ENCODE results near the gene SLC7A9.
"Not testable (repeated sequence)": the region's sequence is repeated elsewhere in the genome, so short reads cannot be mapped to it uniquely, and the experiment has no call there.

Gene SLC7A9

DNA sequence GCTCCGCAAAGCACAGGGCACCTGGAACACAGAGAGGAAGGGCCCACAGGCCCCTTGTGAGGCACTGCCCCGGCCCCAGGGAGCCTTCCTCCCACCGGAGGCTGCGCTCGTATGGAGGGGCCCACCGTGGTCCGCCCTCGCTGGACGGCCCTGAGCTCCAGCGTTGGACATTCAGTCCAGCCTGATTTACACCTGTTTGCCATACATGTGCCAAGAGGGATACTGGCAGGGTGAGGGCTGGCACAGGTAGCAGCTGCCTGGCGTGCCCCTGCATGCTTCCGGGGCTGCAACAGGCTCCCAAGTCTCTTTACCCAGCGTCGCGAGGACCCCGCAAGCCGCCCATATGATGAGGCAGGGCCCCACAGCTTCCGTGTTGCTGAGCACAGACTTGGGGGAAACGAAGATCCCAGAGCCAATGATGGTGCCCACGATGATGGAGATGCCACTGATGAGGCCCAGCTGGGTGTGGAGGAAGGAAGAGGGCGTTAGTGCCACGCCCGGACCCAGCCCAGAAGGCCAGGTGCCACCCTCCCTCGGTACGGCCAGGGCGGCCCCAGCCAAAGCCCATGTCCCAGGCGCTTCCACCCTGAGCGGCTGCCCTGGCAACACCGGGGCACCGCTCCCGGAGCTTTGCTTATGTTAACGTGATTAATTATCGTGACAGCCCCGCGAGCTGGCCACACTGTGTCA is 5.1 kb downstream of the SLC7A9 start:
- FAIRE-seq: no peak

GRCh38 chr19:32863841-32864240 is 5.7 kb downstream of the SLC7A9 start:
- FAIRE-seq (no peak), DNase-seq (ENCODE audit: low spot score) (no peak)

More for the DNA sequence above, 5.1 kb downstream of the SLC7A9 start:
- DNase-seq (ENCODE audit: low spot score): no peak

GRCh38 chr19:32863301-32863700 is 6.3 kb downstream of the SLC7A9 start:
- no peak for DNase-seq (ENCODE audit: low spot score)
- FAIRE-seq: no peak

DNA sequence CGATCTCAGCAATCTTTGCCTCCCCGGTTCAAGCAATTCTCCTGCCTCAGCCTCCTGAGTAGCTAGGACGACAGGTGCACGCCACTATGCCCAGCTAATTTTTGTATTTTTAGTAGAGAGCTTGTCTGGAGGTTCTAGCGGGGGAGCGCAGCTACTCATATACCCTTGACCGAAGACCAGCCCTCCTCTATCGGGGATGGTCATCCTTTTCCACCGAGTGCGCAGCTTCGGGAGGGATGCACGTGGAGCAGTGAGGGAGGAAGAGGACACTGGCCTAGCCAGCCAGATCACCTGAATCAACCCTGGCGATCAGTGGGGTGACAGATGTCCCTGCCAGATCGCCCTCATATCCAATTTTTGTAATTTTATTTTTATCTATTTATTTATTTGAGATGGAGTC is 6.8 kb downstream of the SLC7A9 start:
- FAIRE-seq: no peak
- no peak for DNase-seq (ENCODE audit: low spot score)

DNA sequence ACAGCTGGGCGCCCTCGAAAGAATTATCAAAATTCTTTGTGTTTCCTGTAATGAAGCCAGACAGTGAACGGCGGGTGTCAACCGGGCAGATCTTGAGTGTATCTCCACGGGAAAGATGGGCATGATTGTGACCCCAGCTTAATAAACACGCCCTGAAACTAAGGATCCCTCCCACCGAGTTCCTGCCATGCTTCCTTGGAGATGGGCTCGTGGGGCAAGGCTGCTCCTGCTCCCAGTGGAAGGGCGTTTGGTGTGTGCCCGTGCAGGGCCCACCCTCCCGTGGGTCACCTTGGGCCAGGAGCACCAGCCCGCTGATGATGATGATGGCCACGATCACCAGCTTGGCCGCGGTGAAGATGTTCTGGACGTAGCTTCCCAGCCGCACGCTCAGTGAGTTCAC is 7.4 kb downstream of the SLC7A9 start:
- FAIRE-seq (peak; percentile 37), DNase-seq (ENCODE audit: low spot score) (no peak)

GRCh38 chr19:32861596-32861995 is 8.0 kb downstream of the SLC7A9 start:
- DNase-seq (ENCODE audit: low spot score) (no peak), FAIRE-seq (no peak)

DNA sequence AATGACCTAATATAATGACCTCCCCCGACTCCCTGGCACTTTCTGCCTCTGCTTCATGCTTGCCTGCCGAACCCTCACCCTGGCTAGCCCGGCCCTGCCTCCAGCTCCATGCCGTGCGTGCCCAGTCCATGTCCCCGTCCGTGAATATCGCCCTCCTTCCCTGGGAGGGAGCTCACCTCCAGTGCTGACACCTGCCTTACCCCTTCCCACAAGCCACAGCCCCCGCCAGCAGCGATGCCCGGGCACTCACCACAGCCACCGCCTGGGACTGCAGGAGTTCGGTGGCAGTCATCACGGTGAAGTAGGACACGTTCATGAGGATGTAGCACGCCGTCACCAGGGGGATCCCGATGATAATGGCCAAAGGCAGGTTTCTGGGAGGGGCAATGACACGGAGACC is 10.0 kb downstream of the SLC7A9 start:
- DNase-seq (ENCODE audit: low spot score) (no peak), FAIRE-seq (no peak)

- FAIRE-seq (no peak), DNase-seq (ENCODE audit: low spot score) (no peak)
These were observed 11.0 kb downstream of the SLC7A9 start for GRCh38 chr19:32858559-32858958.

- FAIRE-seq (no peak), DNase-seq (ENCODE audit: low spot score) (no peak)
These were observed 11.4 kb downstream of the SLC7A9 start for GRCh38 chr19:32858155-32858554.

- no peak for DNase-seq (ENCODE audit: low spot score)
- no peak for FAIRE-seq
These were observed 12.0 kb downstream of the SLC7A9 start for GRCh38 chr19:32857584-32857983.

DNA sequence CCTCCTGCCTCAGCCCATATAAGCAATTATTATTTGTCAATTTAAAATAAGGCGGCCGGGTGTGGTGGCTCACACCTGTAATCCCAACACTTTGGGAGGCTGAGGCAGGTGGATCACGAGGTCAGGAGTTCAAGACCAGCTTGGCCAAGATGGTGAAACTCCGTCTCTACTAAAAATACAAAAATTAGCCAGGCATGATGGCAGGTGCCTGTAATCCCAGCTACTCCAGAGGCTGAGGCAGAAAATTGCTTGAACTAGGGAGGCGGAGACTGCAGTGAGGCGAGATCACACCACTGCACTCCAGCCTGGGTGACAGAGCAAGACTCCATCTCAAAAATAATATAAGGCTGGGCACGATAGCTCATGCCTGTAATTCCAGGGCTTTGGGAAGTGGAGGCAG is 12.7 kb downstream of the SLC7A9 start:
- not testable (repeated sequence) for FAIRE-seq; DNase-seq (ENCODE audit: low spot score)

DNA sequence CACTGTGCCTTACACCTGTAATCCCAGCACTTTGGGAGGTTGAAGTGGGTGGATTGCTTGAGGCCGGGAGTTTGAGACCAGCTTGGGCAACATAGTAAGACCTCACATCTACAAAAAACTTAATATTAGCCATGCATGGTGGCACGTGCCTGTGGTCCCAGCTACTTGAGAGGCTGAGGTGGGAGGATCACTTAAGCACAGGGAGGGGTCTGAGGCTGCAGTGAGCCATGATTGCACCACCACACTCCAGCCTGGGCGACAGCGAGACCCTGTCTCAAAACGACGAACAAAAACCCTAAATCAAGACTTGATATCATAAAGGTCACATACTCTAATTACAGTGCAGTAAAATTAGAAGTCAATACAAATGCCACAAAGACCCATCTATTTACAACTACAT is 17.4 kb downstream of the SLC7A9 start:
- DNase-seq (ENCODE audit: low spot score) (no peak), FAIRE-seq (no peak)

- DNase-seq (ENCODE audit: low spot score): not testable (repeated sequence)
These were observed 21.5 kb downstream of the SLC7A9 start for GRCh38 chr19:32848035-32848434.

GRCh38 chr19:32843716-32844245 is 25.8 kb downstream of the SLC7A9 start:
- DNase-seq (ENCODE audit: low spot score) (no peak), FAIRE-seq (no peak)

More at GRCh38 chr19:32848035-32848434, 21.5 kb downstream of the SLC7A9 start:
- not testable (repeated sequence) for FAIRE-seq

GRCh38 chr19:32842061-32842460 is 27.5 kb downstream of the SLC7A9 start:
- DNase-seq (ENCODE audit: low spot score) (no peak), FAIRE-seq (no peak)

GRCh38 chr19:32837531-32837930 is 32.0 kb downstream of the SLC7A9 start:
- FAIRE-seq (no peak), DNase-seq (ENCODE audit: low spot score) (no peak)

GRCh38 chr19:32833388-32833787 is 36.2 kb downstream of the SLC7A9 start:
- not testable (repeated sequence) for FAIRE-seq; DNase-seq (ENCODE audit: low spot score)

- not testable (repeated sequence) for DNase-seq (ENCODE audit: low spot score); FAIRE-seq
These were observed 36.7 kb downstream of the SLC7A9 start for GRCh38 chr19:32832825-32833224.

- not testable (repeated sequence) for FAIRE-seq; DNase-seq (ENCODE audit: low spot score)
These were observed 37.5 kb downstream of the SLC7A9 start for GRCh38 chr19:32832094-32832493.

GRCh38 chr19:32831611-32832010 is 38.0 kb downstream of the SLC7A9 start:
- DNase-seq (ENCODE audit: low spot score) (no peak), FAIRE-seq (no peak)

DNA sequence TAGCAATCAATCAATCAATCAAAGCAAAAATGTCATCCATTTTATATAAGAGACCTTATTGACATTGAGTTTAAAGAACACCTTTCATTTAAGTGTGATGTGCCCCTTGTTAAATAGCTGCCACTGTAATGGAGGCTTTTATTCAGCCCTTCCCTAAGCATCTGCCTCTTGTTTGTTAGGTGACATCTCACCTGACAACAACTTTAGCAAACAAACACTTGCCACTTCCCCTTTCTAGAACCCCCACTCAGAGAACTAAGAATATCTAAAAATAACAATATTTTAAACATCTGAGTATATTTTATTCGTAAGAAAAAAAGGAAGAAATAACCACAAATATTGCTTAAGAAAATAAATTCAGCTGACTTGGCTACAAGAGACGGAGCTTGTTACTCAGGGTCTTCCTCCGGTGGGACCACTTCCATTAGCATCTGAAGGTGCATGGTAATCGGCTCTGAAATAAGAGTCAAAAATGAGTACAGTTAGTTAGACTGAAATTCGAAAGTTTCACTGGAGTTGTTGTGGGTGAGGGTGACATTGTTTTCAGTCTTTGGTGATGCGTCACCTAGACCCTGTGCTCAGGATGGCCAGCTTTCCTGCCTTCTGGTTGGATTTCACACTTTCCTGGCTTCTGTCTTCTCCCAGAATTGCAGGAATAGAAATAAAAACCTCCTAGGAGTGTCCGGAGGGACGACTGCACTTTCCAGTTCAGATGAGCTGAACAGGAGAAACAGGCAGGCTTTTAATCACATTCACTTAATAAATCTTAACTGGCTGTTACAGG is 39.1 kb downstream of the SLC7A9 start:
- peak; percentile 84 for DNase-seq (ENCODE audit: low spot score)
- peak; percentile 75 for FAIRE-seq

- no peak for FAIRE-seq
- DNase-seq (ENCODE audit: low spot score): no peak
These were observed 40.1 kb downstream of the SLC7A9 start for GRCh38 chr19:32829345-32829896.
